ENCODE data around the gene ABCB11. TPM values are rescaled to one million over a fixed set of nuclear protein-coding genes. Genes with fewer than 3 reads are reported as not detected.

The ABCB11 gene
- total and polyA plus RNA-seq, 2 of the 4 experiments (the other 2 are of a cell fraction), result not detected

GRCh38 chr2:169034984-169035544 lies 3.9 kb upstream of the ABCB11 start:
- no peaks in the 10 kb centered on the region for H3K36me3 ChIP-seq (ENCODE audit: control insufficient read depth, insufficient read depth, low read length)
- H3K79me1 ChIP-seq (ENCODE audit: low read depth in 1 of 2, low read length in 2 of 2), result no peaks in the 10 kb centered on the region
- intact Hi-C loops (cut with micrococcal nuclease) (no loop called here), in situ Hi-C loops (cut with MboI; ENCODE audit: low sequenced_read_pairs) (no loop called here), dilution Hi-C loops (cut with HindIII; ENCODE audit: low sequenced_read_pairs, unreplicated experiment) (no loop called here)
- H3K23ac ChIP-seq (ENCODE audit: low read depth, low read length), result no peak overlapping the region
- no peak overlapping the region for H2BK20ac ChIP-seq (ENCODE audit: low read depth, low read length)
- H2AK5ac ChIP-seq (ENCODE audit: low read depth, low read length), result no peak overlapping the region
- ChIA-PET CTCF (interaction anchor here (0.7 kb wide), 1 partner anchor 10 kb away, joined by 3 read pairs; no protein-coding TSS in a partner anchor), POLR2A (ENCODE audit: unreplicated experiment) (no interaction called here)
- no peak overlapping the region for H4K5ac ChIP-seq (ENCODE audit: low read depth, low read length)
- no peaks in the 10 kb centered on the region for H4K20me1 ChIP-seq (ENCODE audit: insufficient read depth, low read length)
- no peak overlapping the region for H3K14ac ChIP-seq (replicated peaks; ENCODE audit: low read depth, low read length)
- H3K27me3 ChIP-seq (ENCODE audit: control insufficient read depth, insufficient read depth, low read length), result no peaks in the 10 kb centered on the region
- no peak overlapping the region for H3K4me3 ChIP-seq (ENCODE audit: insufficient read depth, low read depth, low read length)
- H4K8ac ChIP-seq (ENCODE audit: low read depth in 2 of 2, low read length in 2 of 2), result no peak overlapping the region
- no peak overlapping the region for H2BK5ac ChIP-seq (ENCODE audit: low read depth, low read length, poor library complexity, severe bottlenecking)
- H3K4ac ChIP-seq (ENCODE audit: low read depth, low read length), result no peak overlapping the region
- no peak overlapping the region for H2AK9ac ChIP-seq (replicated peaks; ENCODE audit: low read depth, low read length, poor library complexity)
- no peaks in the 10 kb centered on the region for H3K9me3 ChIP-seq (ENCODE audit: control insufficient read depth, insufficient read depth, low read length)
- no peak overlapping the region for H3K27ac ChIP-seq (ENCODE audit: insufficient read depth, low read length)
- H3K9me1 ChIP-seq (ENCODE audit: insufficient read depth, low read length), result no peaks in the 10 kb centered on the region
- no peaks in the 10 kb centered on the region for H3K4me1 ChIP-seq (ENCODE audit: control insufficient read depth, insufficient read depth, low read length)
- H4K91ac ChIP-seq (ENCODE audit: insufficient read depth, low read depth, low read length), result no peak overlapping the region
- H2BK15ac ChIP-seq (ENCODE audit: low read depth, low read length), result no peak overlapping the region
- no peak overlapping the region for H3K18ac ChIP-seq (ENCODE audit: low read depth, low read length)
- H2BK120ac ChIP-seq (ENCODE audit: low read depth, low read length), result no peak overlapping the region
- TF ChIP-seq MXI1 (IDR thresholded peaks at IDR 0.05; ENCODE audit: borderline replicate concordance, low read depth, low read length), result no peak
- no peak for TF ChIP-seq CEBPB (IDR thresholded peaks at IDR 0.05; ENCODE audit: low read depth, low read length)
- TF ChIP-seq, protein P1, sequence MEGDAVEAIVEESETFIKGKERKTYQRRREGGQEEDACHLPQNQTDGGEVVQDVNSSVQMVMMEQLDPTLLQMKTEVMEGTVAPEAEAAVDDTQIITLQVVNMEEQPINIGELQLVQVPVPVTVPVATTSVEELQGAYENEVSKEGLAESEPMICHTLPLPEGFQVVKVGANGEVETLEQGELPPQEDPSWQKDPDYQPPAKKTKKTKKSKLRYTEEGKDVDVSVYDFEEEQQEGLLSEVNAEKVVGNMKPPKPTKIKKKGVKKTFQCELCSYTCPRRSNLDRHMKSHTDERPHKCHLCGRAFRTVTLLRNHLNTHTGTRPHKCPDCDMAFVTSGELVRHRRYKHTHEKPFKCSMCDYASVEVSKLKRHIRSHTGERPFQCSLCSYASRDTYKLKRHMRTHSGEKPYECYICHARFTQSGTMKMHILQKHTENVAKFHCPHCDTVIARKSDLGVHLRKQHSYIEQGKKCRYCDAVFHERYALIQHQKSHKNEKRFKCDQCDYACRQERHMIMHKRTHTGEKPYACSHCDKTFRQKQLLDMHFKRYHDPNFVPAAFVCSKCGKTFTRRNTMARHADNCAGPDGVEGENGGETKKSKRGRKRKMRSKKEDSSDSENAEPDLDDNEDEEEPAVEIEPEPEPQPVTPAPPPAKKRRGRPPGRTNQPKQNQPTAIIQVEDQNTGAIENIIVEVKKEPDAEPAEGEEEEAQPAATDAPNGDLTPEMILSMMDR (conservative IDR thresholded peaks at IDR 0.05; ENCODE audit: low read depth, low read length), result no peak
- no peak for TF ChIP-seq MAZ (IDR thresholded peaks at IDR 0.05; ENCODE audit: borderline replicate concordance, low read depth, low read length)
- no peak for TF ChIP-seq FOS (IDR thresholded peaks at IDR 0.05; ENCODE audit: low read depth, low read length)
- no peak for TF ChIP-seq NFE2L2 (IDR thresholded peaks at IDR 0.05; ENCODE audit: low read depth, low read length)
- no peak for TF ChIP-seq SMC3 (IDR thresholded peaks at IDR 0.05; ENCODE audit: low read depth, low read length)
- no peak for TF ChIP-seq RAD21 (IDR thresholded peaks at IDR 0.05; ENCODE audit: low read length)
- TF ChIP-seq CHD1 (IDR thresholded peaks at IDR 0.05; ENCODE audit: low read depth, low read length), result no peak
- no peak for TF ChIP-seq RFX5 (IDR thresholded peaks at IDR 0.05; ENCODE audit: low read depth, low read length)
- no peak for TF ChIP-seq ELK1 (IDR thresholded peaks at IDR 0.05; ENCODE audit: borderline replicate concordance, low read depth, low read length)
- no peak for TF ChIP-seq MAFK (IDR thresholded peaks at IDR 0.05; ENCODE audit: low read depth, low read length)
- TF ChIP-seq RCOR1 (IDR thresholded peaks at IDR 0.05; ENCODE audit: insufficient replicate concordance, low read length), result no peak
- no peak for TF ChIP-seq USF2 (IDR thresholded peaks at IDR 0.05; ENCODE audit: low read depth, low read length)
- TF ChIP-seq BHLHE40 (IDR thresholded peaks at IDR 0.05; ENCODE audit: low read depth, low read length), result no peak
- no peak for TF ChIP-seq POLR2A (IDR thresholded peaks at IDR 0.05; ENCODE audit: low read depth, low read length)
- no peak overlapping the region for H3K56ac ChIP-seq (ENCODE audit: extremely low read depth, insufficient read depth, low read length)
- no TSS peak for BruUV-seq (replicated peaks)
- no peak overlapping the region for H3K4me2 ChIP-seq (ENCODE audit: low read depth, low read length)
- no peak overlapping the region for H3K9ac ChIP-seq (ENCODE audit: low read depth, low read length)
- ATAC-seq (ENCODE audit: low read depth) (no peak), DNase-seq (no peak)
- no peak overlapping the region for H2AFZ ChIP-seq (replicated peaks; ENCODE audit: low read length, poor library complexity)

Measured in IMR-90 (cell line).